Panc1 (cell line): ENCODE measurements around the gene EPN1. TPM values are rescaled to one million over a fixed set of nuclear protein-coding genes. Genes with fewer than 3 reads are reported as not detected.

Experiments used
- ATAC-seq: fragments of 200-7000 bp; cut with Tn5 transposase; 2 replicates; pipeline ENCODE4 v1.9.1; 2020; ENCODE audit warnings: mild to moderate bottlenecking, moderate library complexity
- BruUV-seq: library from RNA; stranded (reverse); fragments of 400-500 nt; replicated peaks from 2 replicates; lab custom pipeline; 2021; lab: Mats Ljungman, UMichigan
- CTCF ChIA-PET: fragments of 300-600 bp; sonication (Branson Sonifier 250); formaldehyde crosslinking; loops from one replicate; lab custom pipeline; 2022; ENCODE audit warnings: antibody characterized with exemption; lab: Charles Lee
- POLR2A ChIA-PET: fragments of 300-600 bp; sonication (Branson Sonifier 250); formaldehyde crosslinking; loops from one replicate; lab custom pipeline; 2022; ENCODE audit warnings: antibody characterized with exemption; lab: Charles Lee
- DNase-seq: peaks from one replicate; pipeline ENCODE4 v3.0.0-alpha.2; 2010; ENCODE audit warnings: low read depth, low spot score
- H3K27ac ChIP-seq: 2 replicates; pipeline ENCODE4 v1.5.1; 2011; ENCODE audit warnings: mild to moderate bottlenecking, low read length, inconsistent platforms
- H3K27me3 ChIP-seq: fragments of 200-500 bp; sonication (Bioruptor generic); 2 replicates; pipeline ENCODE4 v1.6.0; 2014; ENCODE audit warnings: low read length, inconsistent platforms; ENCODE audit not compliant: control insufficient read depth, insufficient read depth
- H3K36me3 ChIP-seq: fragments of 200-500 bp; sonication (Bioruptor generic); 2 replicates; pipeline ENCODE4 v1.5.1; 2014; ENCODE audit warnings: inconsistent platforms, mild to moderate bottlenecking, low read length, moderate library complexity; ENCODE audit not compliant: control insufficient read depth, insufficient read depth
- H3K4me1 ChIP-seq: 2 replicates; pipeline ENCODE4 v1.5.1; 2011; ENCODE audit warnings: inconsistent platforms, mild to moderate bottlenecking, low read length, moderate library complexity; ENCODE audit not compliant: control insufficient read depth, insufficient read depth
- H3K4me3 ChIP-seq, 2 experiments: 2 replicates each; pipeline ENCODE4 v1.5.1; 2011 to 2012; ENCODE audit warnings: low read depth in 2 of 2, low read length in 2 of 2, mild to moderate bottlenecking in 2 of 2, inconsistent platforms in 1 of 2, moderate library complexity in 1 of 2
- H3K9me3 ChIP-seq: fragments of 200-500 bp; sonication (Bioruptor generic); 2 replicates; pipeline ENCODE4 v1.5.1; 2014; ENCODE audit warnings: low read depth, mild to moderate bottlenecking, inconsistent platforms, low read length, moderate library complexity; ENCODE audit not compliant: control insufficient read depth, insufficient read depth
- POLR2AphosphoS5 ChIP-seq: IDR thresholded peaks from 2 replicates; pipeline ENCODE4 v1.6.1; 2012; ENCODE audit warnings: mild to moderate bottlenecking, low read depth, low read length, moderate library complexity
- REST ChIP-seq, 2 experiments: IDR thresholded peaks; 2 replicates each; pipeline ENCODE4 v1.6.1; 2011 to 2012; ENCODE audit warnings: low read depth in 2 of 2, control low read depth in 1 of 2, low read length in 1 of 2, mild to moderate bottlenecking in 1 of 2, moderate library complexity in 1 of 2; ENCODE audit not compliant: insufficient read depth in 1 of 2
- SIN3A ChIP-seq: IDR thresholded peaks from 2 replicates; pipeline ENCODE4 v1.6.1; 2012; ENCODE audit warnings: low read depth, mild to moderate bottlenecking, low read length, moderate library complexity, borderline replicate concordance; ENCODE audit not compliant: insufficient read depth
- TCF7L2 ChIP-seq: IDR thresholded peaks from 2 replicates; pipeline ENCODE4 v1.6.1; 2011; ENCODE audit warnings: mild to moderate bottlenecking, low read depth, low read length, inconsistent platforms
- in situ Hi-C: cut with HindIII; loops from 2 replicates; pipeline ENCODE4 v1.10.0; 2016; ENCODE audit warnings: low sequenced_read_pairs, low pct_unique_long_range_greater_than_20kb
- intact Hi-C: fragments of 100-400 bp; cut with micrococcal nuclease; formaldehyde crosslinking; loops from one replicate; pipeline ENCODE4 v1.10.0; 2022; ENCODE audit not compliant: unreplicated experiment
- total RNA-seq: library from RNA; stranded (reverse); gene quantifications from one replicate; pipeline ENCODE4 v1.2.1, GENCODE V29; 2021; ENCODE audit not compliant: unreplicated experiment
- TF ChIP-seq, protein P1 (sequence below): fragments of 450-650 bp; IDR thresholded peaks from 2 replicates; pipeline ENCODE4 v1.5.1; 2017; ENCODE audit warnings: mild to moderate bottlenecking

Gene EPN1
- total RNA-seq, 1 experiment from 2014 or later: 361 TPM

DNA sequence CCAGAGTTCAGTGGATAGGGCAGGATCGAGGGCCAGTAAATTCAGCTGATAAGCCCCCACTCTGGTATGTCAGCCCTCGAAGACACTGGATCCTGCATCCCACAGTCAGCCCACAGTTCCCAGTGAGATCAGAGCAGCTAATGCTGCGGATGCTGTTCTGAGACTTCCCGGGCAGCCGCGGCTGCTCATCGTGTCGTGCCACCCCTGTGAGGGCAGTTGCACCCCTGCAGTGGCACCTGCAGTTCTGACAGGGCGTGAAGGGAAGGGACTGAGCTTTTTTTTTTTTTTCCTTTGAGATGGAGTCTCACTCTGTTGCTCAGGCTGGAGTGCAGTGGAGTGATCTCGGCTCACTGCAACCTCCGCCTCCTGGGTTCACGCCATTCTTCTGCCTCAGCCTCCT lies 7.5 kb upstream of the EPN1 start:
- no peak overlapping the region for H3K4me3 ChIP-seq
- CTCF ChIA-PET: interaction anchor here (0.7 kb wide), 3 partner anchors 10 to 80 kb away, joined by 3 to 5 read pairs (median 4); no protein-coding TSS in a partner anchor
- BruUV-seq: no TSS peak
- POLR2A ChIA-PET: interaction anchor here (0.6 to 0.8 kb wide), 2 partner anchors 11 to 13 kb away, joined by 4 read pairs; no protein-coding TSS in a partner anchor
- intact Hi-C loops (no loop called here), in situ Hi-C loops (no loop called here)
- peaks cover 65% of the 10 kb centered on the region for H3K4me1 ChIP-seq
- no peaks in the 10 kb centered on the region for H3K27me3 ChIP-seq
- peak overlapping the region; percentile 55 for H3K27ac ChIP-seq
- DNase-seq (no peak), ATAC-seq (no peak)
- peaks cover 37% of the 10 kb centered on the region for H3K36me3 ChIP-seq
- H3K9me3 ChIP-seq: no peaks in the 10 kb centered on the region
- TF ChIP-seq POLR2AphosphoS5 (no peak; the same call in 1 of the 2 replicates), TCF7L2 (no peak), REST (IDR thresholded peaks at IDR 0.05; ENCODE audit: insufficient read depth in 1 of 2, low read depth in 2 of 2, low read length in 1 of 2) (no peak), SIN3A (no peak)
- TF ChIP-seq, protein P1, sequence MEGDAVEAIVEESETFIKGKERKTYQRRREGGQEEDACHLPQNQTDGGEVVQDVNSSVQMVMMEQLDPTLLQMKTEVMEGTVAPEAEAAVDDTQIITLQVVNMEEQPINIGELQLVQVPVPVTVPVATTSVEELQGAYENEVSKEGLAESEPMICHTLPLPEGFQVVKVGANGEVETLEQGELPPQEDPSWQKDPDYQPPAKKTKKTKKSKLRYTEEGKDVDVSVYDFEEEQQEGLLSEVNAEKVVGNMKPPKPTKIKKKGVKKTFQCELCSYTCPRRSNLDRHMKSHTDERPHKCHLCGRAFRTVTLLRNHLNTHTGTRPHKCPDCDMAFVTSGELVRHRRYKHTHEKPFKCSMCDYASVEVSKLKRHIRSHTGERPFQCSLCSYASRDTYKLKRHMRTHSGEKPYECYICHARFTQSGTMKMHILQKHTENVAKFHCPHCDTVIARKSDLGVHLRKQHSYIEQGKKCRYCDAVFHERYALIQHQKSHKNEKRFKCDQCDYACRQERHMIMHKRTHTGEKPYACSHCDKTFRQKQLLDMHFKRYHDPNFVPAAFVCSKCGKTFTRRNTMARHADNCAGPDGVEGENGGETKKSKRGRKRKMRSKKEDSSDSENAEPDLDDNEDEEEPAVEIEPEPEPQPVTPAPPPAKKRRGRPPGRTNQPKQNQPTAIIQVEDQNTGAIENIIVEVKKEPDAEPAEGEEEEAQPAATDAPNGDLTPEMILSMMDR: no peak

GRCh38 chr19:55667958-55668357 lies 7.1 kb upstream of the EPN1 start:
- H3K4me1 ChIP-seq: peaks cover 69% of the 10 kb centered on the region
- BruUV-seq: no TSS peak
- H3K27me3 ChIP-seq: no peaks in the 10 kb centered on the region
- H3K9me3 ChIP-seq: no peaks in the 10 kb centered on the region
- in situ Hi-C loops: no loop called here
- DNase-seq: no peak
- ATAC-seq: no peak
- CTCF ChIA-PET: interaction anchor here (0.7 kb wide), 1 partner anchor 81 kb away, joined by 3 read pairs; no protein-coding TSS in a partner anchor
- H3K36me3 ChIP-seq: peaks cover 32% of the 10 kb centered on the region
- H3K27ac ChIP-seq: peak overlapping the region; percentile 96
- POLR2A ChIA-PET: no interaction called here
- no peak overlapping the region for H3K4me3 ChIP-seq
- intact Hi-C loops: no loop called here
- TF ChIP-seq SIN3A: no peak
- TF ChIP-seq, protein P1: no peak
- TF ChIP-seq POLR2AphosphoS5: no peak
- no peak for TF ChIP-seq TCF7L2
- TF ChIP-seq REST (IDR thresholded peaks at IDR 0.05; ENCODE audit: insufficient read depth in 1 of 2, low read depth in 2 of 2, low read length in 1 of 2): no peak
